GM21825 (cell line): ENCODE measurements around the gene FKBP1A.

Experiments
- ATAC-seq: cut with Tn5 transposase; IDR thresholded peaks from one replicate; pipeline ENCODE4 v1.9.1; 2021; ENCODE audit warnings: mild to moderate bottlenecking, moderate library complexity; ENCODE audit not compliant: unreplicated experiment

The FKBP1A gene

DNA sequence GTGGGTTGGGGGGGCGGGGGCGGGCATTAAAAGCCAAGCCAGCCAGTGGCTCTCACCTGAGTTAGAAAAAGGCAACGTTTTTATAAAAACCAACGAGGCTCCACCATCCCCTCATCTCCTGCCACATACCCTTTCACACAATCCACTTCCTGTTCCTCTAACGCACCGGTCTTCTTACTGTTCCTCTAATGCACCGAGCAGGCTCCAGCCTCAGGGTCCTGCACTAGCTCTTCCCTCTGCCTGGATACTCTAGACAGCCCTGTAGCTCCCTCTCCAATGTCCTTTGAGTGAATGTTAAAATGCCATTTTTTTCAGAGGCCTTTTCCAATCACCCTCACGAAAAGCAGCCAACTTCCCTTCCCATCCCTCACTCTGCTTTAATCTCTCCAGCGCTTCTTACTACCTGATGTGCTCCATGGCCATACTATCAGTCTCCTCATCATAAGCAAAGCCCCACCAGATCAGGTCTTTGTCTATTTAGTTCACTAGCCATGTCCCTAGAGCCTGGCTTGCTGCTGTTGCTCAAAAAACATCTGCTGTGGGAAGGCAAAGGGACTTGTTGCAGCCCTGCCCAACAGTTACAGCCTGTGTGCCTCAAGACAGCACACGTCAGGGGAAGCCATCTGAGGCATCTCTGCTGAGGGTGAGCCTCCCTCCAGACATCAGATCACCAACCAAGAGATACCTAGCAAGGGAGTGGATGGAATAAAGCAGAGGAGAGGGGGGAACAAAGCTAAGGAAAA is 3.9 kb downstream of the FKBP1A start:
- ATAC-seq, result no peak

DNA sequence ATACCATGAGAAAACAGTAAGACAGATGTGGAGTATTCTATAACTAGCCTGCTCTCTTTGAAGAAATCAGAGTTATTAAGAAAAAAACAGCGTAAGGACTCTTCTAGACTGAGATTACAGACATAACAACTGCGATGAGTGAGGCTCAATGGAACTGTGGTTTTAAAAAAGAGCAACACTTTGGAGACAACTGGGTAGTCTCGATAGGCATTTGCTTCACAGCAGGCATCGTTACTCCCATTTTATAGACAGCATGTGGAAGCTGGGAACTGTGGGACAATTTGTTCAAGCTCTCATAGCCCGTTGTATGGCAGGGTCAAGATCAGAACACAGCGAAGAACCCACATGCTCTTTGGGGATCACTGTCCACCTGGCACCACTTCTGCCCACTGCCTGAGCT is 4.6 kb downstream of the FKBP1A start:
- no peak for ATAC-seq

DNA sequence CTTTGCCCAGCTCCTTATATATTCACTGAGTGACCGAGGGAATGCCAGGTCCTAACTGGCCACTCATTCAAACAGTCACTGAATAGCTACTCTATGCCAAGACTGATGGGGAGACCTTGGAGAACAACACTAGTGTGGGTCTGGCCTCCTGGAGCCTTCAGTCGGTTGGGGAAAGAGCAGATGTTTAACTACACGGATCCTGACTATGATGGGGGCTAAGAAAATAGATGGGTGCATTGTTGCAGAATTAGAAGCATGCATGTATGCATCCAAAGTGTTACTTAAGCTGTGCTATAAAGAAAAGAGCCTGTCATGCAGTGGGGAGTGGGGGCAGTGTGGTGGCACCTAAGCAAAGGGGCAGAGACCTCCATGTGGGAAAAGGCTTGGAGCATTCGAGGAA is 6.5 kb downstream of the FKBP1A start:
- no peak for ATAC-seq

DNA sequence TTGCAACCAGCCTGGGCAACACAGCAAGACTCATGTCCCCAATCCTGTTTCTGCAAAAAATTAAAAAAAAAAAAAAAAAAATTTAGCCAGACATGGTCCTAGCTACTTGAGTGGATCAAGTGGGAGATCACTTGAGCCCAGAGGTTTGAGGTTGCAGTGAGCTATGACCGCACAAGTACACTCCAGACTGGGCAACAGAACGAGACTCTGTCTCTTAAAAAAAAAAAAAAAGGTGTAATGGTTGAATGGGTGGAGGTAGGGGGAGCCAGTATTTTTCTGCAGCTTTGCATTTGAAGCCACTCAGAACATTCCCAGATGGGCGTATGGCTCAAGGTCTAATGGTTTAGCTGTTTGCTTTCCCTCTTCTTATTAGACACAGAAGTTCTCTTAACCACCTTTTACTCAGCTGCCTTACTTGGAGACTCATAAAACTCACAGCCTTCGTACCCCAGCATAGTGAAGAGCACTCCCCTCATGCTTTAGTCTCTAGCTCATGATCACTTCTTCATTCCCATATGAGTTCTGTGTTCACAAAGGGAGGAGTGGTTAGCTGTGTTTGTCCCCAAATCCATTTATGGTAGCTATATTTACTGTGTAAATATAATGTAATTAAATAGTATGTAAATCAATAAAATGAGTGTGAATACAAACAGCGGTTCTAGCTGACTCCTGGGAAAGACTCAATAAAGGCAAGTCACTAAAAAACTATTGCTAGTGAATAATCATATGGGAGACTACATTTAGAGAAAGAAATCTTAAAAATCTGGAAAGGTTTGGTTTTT is 9.0 kb downstream of the FKBP1A start:
- ATAC-seq, result no peak

DNA sequence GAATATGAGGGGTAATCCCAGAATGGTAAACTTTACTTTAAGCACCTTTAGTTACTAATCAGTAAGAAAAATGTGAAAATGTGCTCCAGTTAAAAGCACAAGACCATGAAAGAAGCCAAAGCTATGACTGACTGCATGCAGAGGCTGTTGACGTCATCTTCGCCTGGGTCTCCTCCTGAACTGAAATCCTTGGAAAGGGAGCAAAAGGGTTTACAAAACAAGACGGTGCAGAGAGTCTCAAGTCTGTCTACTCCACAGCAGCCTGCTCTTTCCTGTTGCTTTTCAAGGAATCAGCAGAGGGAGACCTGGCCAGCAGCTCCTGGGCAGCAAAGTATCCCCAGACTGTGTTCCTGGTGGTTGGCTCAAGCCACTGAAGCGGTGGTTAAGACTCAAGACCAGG is 10.2 kb downstream of the FKBP1A start:
- no peak for ATAC-seq

DNA sequence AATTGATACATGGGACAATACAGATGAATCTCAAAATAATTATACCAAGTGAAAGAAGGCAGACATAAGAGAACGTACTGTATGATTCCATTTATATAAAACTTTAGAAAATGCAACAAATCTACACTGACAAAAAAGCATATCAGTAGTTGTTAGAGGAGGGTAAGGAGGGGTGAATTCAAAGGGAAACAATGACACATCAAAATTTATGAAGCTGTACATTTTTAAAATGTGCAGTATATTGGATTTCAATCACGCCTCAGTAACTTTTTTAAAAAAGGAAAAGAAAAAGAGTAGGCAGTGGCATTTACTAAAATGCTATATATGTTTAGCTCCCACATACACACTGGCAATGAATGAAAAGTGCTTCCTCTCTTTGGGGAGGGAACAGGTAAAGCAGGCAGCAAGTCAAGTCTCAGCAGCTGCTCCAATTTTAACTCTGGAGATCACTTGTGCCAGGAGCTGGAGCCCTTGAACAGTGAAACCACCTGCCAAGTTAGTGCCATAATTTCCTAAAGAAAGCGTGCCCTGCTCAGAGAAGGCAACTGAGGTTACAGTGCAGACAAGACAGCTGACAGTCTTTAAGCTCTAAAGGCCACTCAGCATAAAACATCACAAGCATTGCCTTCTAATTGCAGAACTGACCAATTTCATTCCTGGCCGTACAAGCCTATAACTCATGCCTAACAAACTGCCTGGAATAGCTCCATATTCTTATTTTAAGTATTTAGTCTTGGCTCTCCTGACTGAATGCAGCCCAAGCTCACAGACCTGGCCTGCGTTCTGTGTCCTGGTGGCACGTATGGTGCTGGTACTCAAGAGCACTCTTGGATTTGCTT is 10.9 kb downstream of the FKBP1A start:
- ATAC-seq, result no peak

DNA sequence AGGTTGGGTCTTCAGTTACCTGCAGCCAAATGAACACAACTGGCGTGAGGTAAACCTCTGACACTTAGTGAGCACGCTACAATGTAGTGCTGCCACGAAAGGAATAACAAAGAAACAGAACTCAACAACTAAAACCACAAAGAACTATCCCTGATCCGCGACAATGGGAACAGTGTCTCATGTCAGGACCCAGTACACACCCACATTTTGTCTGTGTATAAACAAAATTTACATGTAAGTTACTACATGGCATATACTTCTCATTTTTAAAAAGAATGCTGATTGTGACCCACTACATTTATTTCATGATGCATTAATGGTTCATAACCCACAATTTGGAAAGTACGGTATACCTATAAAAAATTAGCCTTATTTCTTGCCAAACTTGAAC is 14.1 kb downstream of the FKBP1A start:
- no peak for ATAC-seq

DNA sequence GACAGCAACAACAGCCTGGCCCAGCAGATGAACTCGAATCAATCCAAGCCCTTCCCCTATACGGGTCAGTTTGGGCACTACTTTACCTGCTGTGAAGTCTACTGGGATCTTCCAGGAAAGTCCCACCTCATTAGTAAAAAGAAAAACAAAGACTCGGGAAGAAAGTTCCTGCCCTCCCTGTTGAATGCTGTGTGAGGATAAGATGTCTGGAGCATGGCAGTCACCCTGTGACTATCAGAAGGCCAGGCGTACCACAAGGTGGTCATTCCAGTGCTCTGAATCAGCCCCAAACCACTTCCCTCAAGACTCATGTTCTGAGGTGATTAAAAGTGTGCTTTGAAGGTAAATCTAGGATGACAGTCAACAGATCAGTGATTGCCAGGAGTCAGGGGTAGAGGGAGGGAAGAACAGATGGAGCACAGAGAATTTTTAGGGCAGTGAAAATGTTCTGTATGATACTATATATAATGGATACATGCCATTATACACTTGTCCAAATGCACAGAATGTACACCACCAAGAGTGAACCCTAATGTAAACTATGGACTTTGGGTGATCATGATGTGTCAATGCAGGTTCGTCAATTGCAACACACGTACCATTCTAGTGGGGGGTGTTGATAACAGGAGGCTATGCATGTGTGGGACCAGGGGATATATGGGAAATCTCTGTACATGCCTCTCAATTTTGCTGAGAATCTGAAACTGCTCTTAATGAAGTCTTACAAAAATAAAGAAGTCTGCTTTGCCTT is 14.7 kb downstream of the FKBP1A start:
- no peak for ATAC-seq

DNA sequence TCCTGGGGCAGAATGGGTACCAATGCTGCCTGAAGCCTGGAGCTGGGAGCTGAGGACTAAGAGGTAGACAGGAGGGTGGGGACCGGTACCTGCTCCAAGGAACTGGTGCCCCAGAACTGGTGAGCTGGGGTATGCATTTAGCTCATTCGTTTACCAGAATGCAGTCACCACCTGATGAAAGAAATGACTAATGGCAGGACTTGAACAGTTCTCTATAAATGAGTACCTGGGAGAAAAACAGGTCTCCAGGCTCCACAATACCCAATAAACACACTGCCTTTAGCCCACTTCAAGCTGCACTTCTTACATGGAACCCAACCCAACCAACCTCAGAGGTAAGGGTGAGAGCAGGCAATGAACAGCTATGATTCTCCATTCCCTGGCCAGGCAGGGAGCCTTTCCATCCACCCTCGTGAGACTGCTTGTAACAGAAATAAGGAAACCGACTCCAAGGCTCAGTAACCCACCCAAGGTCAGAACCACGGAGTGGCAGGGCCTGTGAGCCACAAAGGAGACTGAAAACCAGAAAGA is 15.4 kb downstream of the FKBP1A start:
- ATAC-seq, result peak; percentile 45

DNA sequence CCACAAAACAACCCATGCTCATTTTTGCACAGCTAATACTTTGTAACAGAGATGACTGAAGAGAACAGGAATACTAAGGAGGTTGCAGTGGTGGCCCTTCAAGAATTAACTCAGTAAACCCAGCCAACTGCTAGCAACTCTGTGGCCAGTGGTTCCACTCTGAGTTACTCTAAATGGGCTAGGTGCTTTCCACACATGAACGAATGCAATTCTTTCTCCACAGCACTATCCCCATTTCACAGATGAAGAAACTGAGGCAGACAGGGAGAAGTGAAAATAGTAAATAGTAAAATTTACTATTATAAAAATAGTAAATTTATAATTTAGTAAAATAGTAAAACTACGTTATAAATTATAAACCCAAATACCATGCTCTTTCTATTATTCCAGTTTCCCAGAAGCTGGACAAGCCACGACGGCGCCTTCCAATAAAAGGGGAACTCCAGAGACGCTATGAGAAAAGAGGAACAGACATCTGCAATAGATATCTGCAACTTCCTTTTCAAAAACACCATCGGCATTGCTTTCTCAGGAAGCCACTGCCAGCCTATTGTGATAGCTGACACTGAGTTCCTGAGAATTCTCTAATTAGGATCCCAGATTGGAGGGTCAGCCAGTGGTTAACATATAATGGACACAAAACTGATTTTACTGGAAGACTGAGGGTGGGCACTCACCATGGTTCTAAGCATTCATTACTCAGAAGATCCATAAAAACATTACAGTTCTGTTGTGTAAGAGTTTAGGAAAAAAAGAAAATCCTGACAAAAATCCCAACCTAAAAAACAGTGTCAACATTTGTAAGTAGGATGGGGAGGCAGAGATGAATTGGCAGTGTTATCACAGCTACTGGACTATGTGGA is 16.2 kb downstream of the FKBP1A start:
- no peak for ATAC-seq

DNA sequence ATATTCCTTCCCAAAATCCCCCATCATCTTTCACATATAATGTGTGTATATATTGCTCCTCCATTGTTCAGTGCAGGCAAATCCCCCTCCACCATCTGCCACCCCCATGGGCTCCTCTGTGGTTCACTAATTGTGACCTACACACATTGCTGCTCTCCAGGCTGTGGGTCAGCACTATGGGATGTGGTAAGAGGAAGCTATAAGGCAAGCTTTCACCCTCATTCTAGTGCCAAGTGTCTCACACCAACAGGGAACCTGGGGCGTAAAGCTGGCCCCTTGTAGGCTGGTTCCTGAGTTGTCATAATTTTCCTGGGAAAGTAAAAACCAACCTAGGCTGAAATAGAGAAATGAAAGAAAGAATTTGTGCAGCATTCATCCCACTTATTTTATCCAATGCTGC is 16.8 kb downstream of the FKBP1A start:
- ATAC-seq, result no peak

DNA sequence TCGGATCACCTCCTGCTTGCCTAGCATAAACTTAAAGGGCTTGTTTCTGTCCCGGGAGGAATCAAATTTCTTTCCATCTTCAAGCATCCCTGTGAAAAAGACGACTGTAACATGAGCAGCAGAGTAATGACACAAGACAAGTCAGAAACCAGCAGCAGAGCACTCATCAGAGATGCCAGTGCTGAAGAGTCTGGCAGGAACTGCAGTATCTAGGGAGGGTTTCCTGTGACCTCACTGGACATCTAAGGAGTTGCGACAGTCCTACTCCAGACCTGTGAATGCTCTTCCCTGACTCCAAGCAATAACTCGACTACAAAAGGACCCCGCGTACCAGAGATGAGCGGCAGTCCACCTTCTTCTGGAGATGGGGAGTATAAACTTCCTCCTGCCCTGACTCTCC is 17.3 kb downstream of the FKBP1A start:
- ATAC-seq, result no peak

DNA sequence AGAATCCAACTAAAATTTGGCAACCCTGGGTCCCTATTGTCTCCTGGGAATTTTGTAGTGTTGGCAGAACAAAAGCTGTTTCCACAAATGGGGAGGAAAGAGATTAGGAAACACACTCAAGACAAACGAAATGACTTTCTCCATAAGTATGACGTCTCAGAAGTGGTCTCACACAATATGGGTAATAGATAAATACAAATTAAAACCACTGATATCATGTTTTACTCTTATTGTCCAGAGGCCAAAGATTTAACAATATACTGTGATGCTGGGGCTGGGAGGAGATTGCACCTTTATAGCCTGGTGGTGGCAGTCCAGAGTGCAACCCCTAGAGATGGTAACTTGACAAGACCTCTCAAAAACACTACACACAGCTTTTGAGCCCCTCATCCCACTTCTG is 18.6 kb downstream of the FKBP1A start:
- no peak for ATAC-seq

DNA sequence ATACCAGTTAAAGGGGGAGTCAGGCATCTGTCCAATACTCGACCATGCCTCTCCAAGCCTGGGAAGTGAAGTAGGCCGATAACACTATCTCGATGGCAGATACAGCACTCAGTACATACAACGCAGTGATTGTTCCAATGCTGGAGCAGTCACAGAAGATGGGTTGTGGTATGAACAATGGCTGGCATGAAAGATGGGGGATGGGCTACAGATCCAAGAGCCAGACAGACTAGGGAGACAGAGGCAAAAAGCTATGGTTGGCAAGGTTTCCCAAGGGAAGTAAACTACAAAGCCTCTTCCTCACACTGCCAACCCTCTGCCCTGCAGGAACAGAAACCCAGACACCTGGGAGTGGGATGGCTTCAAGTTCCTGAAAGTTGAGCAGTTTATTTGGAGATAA is 19.2 kb downstream of the FKBP1A start:
- no peak for ATAC-seq

DNA sequence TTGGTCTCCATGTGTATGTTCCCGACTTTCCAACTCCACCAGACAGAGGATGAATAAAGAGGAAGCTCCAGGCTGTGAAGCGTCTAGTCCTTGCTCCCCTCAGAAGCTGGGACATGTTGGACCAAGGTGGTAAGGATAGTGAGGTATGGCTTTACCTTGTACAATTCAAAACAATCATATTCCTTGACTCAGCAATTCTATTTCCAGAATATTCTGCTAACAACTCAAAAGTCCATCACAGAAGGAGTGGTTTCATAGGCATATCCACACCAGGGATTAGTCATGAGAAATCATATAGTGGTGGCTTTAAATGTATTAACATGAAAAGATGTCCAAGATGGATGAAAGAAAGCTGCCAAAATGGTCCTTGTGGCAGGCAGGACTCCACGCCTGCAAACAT is 19.8 kb downstream of the FKBP1A start:
- no peak for ATAC-seq

DNA sequence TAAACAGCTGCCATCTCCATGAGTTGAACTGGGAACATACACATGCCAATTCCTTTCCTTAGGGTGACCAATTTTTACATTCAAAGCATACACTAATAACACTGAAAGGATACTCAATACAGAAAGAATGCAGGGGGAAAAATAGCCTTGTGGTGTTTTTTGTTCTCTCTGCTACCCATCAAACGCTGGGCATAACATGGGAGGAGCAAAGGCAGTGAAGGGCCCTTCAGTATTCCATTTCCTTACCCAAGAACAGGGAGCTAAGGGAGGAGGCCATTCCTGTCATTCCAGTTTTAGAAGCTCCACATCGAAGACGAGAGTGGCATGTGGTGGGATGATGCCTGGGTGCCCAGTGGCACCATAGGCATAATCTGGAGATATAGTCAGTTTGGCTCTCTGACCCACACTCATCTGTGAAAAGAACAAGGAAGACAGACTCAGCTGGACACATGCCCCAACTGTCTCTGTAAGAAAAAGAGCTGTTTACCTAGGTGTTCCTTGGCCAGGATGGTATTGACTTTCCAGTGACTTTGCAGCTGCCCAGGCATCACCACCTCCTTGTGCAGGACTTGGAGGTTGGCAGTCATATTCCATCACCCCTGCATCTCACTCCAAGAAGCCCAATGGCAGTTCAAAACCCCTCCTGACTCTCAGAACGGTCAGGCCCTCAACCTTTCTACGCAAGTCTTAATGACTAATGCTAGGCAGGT is 20.9 kb downstream of the FKBP1A start:
- no peak for ATAC-seq

DNA sequence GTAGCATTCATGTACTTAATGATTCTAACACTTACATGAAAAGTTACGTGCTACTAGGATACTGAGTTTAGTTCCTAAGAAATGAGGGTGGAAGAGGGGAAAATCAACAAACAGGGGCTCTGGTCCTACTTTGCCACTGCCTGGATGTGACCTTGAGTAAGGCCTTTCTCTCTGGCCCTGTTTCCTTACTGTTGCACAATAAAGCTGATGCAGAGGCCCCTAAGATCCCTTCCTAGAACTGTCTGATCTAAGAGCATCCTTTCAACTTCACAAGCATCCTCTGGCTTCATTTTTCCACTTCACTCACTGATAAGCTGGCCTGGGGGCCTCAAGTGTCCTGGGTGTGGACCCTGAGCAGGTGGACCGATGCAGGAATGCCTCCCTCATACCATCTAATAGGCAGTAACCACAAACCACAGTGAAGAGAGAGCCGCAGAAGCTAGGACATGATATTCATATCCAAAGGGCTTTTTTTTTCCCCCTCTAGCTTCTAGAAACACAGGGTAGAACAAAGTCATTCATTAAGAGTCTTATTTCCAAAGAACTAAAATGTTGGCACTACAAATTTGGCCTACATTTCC is 21.6 kb downstream of the FKBP1A start:
- ATAC-seq, result no peak

DNA sequence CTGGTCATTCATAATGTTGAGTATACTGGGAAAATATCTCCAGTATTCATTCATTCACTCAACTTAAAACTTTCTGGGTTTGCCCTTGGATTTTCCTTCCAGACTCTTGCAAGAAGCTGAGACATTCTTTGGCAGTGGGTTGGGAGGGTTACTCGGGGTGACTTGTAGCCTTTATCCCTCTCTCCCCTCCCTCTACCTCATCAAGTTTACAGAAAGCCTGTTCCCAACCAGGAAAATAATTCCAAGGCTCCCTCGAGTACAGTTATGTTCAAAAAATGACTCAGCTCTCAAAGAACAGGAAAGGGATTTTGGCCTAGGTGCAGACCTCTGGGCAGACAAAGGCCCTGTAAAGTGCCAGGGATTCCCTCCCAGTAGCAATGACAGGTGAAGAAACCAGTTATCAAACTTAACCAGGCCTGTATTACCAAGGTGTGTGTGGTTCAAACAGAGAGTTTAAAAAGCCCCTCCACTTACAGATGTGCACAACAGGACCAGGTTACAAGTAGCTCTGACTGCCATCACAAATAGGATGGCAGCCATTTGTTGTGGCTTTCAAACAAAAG is 22.2 kb downstream of the FKBP1A start:
- ATAC-seq, result no peak
